Measurements from ENCODE around the gene SMIM23.

The SMIM23 gene

GRCh38 chr5:171785517-171785916 is at the start of gene SMIM23:
Gene SMIM23, plus strand, starts transcription at chr5:171785817. Its CDS starts 55 bp downstream, at chr5:171785872.
- DNase-seq (ENCODE audit: low spot score), result no peak

GRCh38 chr5:171736976-171737891 is 48.4 kb upstream of the SMIM23 start:
- DNase-seq (ENCODE audit: low spot score), result no peak

DNA sequence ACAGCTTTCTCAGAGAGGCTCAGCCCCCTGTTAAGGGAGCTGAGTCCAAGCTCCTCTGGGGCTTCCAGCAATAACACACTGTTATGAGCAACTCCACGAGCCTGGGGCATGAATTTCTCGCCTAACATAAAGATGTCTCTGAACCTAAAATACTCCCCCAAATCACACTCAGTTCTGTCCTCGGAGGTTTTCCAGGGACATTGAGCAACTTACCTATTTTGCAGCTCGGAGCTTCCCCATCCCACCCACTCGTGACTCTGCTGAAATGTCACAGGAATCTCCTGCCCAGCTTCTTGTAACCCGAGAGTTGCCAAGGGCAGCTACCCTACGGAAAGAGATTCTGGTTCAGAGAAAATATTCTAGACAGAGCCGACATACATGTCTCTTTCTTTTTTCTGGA is 47.1 kb upstream of the SMIM23 start:
- no peak for DNase-seq (ENCODE audit: low spot score)

- DNase-seq (ENCODE audit: low spot score), result no peak
These were observed 46.3 kb upstream of the SMIM23 start for GRCh38 chr5:171739271-171739670.

DNA sequence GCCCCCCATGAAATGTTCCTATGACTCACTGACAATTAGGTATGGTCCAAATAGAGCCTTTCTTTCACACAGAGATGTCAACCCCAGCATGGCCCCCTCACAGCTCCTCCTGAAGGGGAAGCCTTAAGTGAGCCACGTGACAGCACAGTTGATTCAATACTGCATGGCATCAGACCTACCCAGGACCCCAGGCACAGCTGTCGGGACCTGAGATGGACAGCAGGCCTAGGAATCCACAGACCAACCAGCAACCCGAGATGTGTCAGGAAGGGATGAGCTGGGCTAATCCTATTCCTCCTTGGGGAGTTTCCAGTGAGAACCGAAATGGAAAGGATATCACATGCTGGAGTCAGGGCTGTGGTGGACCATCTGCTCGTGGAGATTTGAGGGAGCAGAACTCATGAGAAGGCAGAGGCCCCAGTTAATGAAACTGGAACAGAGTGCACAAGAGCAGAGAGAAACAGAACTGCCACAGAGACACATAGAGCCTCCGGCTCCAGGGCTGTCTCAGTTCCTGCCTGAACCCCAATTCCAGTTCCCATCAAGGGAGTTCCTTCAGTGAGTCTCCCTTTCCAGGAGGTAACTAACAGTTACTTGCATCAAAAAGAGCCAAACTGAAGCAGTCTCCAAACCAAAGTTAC is 42.1 kb upstream of the SMIM23 start:
- DNase-seq (ENCODE audit: low spot score), result no peak

GRCh38 chr5:171744264-171744663 is 41.4 kb upstream of the SMIM23 start:
- no peak for DNase-seq (ENCODE audit: low spot score)

DNA sequence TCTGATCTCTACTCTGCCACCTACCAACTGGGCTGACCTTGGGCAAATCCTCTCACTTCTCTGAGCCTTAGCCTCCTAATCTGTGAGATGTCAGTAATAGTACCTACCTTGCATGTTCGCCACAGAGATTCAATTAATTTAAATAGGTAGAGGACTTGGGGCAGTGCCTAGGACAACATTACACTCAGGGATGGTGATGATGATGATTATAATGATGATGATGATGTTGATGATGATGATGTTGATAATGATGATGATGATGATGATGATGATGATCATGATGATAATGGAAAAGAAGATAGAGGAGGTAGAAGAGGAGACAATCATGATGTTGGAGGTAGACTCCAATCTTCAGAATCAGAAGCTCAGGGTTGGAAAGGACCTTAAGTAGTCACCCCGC is 40.7 kb upstream of the SMIM23 start:
- DNase-seq (ENCODE audit: low spot score), result no peak

DNA sequence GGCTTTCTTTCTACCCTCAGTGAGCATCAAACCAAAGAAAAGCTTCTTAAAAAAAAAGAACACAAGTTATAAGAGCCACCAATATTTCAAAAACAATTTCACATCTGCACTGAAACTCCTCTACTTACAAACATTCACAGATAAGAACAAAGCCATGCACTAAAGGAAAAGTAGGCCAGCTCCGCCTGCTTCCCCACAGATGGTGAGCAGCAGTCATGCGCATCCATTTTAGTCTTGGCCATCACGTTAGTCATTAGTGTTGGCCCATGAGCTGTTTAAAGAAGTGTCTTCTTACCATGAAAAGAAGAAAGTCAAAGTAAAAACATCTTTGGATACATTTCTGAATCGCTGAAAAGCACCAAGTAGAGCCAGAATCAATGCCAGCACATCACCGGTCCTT is 40.0 kb upstream of the SMIM23 start:
- no peak for DNase-seq (ENCODE audit: low spot score)

DNA sequence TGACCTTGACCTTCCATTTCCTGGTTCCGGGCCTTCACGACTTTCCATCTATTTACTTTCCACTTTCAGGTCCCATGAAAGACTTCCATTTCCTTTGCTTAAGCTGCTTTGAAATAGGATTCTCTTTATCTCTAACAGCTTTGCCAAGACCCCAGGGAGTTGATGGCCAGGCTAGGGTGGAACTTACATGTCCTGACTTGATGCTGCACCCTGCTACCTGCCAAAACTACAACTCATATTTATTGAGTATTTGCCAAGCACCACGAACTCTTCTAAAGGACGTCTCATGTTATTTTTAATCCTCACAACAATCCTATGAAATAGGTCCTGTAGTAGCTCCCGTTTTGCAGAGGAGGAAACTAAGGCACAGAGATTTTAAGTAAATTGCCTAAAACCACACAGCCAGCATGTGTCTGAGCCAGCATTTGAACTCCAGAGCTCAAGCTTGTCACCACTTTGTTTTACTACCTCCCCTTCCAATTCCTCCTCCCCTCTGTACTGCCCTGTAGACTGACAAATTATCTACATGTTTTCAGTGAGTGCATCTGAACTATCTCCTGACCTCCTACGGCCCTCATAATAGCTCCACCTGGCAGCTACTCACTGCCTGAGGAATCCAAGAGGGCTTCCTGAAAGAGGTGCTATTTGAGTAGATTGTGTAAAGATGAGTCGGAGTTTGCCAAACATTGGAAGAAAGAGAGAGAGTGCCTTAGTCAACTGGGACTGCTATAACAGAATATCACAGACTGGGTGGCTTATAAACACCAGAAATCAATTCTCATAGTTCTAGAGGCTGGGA is 38.4 kb upstream of the SMIM23 start:
- DNase-seq (ENCODE audit: low spot score), result no peak

- DNase-seq (ENCODE audit: low spot score), result no peak
These were observed 36.9 kb upstream of the SMIM23 start for GRCh38 chr5:171748720-171749119.

- no peak for DNase-seq (ENCODE audit: low spot score)
These were observed 36.3 kb upstream of the SMIM23 start for GRCh38 chr5:171749365-171749764.

DNA sequence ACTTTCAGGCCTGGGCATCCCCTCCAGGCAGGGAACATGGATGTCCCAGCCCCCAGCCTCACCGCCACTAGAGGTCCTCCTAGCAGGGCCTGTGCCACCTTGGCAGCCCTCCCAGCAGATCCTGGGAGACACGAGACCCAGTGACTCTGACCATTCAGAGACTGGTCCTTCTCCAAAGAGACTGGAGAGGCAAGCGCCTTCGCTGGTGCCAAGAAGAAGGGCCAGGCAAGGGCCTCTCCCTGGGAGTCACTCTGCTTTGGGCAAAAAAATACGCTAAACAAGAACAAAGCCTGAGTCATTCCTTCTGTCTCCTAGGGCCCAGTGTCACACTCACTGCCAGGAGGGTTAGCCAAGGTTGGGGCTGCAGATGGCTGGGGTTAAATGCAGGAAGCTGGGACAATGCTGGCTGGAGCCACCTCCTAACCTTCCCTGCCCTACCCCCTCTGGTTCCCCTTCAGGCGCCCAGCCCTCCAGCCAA is 35.3 kb upstream of the SMIM23 start:
- DNase-seq (ENCODE audit: low spot score), result no peak

GRCh38 chr5:171755354-171755821 is 30.2 kb upstream of the SMIM23 start:
- no peak for DNase-seq (ENCODE audit: low spot score)

DNA sequence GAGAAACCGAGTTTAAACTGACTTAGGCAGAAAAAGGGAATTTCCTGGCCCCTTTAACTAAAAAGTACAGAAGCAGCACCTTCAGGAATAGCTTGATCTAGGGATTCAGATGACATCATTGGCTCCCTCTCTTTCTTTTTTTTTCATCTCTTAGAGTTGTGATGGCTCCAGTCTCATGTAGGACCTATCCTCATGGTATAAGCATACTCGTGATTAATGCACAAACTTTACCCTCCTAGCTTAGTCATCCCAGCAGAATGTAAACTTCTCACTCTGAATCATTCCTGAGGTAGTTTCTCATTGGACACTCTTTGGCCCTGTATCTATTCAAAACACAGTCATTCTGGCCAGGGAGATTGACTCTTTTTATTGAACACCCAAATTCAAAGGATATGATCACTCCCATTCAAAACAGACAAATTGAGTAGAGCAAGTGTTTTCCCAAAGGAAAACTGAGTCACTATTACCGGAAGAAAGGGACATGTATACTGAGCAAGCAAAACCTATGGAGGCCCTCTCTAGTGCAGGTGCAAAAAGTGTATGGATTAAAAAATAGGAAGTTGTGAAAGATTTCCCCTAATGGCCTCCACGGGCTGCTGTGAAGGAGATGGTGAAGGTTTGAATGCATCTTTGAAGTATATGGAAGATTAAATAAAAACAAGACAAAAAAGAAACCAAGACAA is 27.6 kb upstream of the SMIM23 start:
- no peak for DNase-seq (ENCODE audit: low spot score)

DNA sequence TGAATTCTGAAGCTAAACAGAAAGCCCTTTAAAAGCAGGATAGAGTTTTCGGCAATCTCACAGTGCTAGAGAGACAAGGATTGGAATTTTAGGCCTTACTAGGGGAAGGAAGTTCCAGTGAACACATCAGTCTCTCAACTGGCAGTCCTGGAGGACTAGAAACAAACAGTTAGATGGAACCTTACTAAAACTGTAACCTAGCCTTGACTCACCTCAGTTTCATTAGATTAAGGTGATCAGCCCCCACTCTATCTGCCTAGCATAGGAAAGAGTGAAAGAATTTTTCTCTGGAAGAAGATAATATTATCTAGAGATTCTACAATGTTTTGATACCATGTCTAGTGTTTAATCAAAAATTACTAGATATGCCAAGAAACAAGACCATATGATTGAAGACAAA is 25.8 kb upstream of the SMIM23 start:
- DNase-seq (ENCODE audit: low spot score), result no peak

DNA sequence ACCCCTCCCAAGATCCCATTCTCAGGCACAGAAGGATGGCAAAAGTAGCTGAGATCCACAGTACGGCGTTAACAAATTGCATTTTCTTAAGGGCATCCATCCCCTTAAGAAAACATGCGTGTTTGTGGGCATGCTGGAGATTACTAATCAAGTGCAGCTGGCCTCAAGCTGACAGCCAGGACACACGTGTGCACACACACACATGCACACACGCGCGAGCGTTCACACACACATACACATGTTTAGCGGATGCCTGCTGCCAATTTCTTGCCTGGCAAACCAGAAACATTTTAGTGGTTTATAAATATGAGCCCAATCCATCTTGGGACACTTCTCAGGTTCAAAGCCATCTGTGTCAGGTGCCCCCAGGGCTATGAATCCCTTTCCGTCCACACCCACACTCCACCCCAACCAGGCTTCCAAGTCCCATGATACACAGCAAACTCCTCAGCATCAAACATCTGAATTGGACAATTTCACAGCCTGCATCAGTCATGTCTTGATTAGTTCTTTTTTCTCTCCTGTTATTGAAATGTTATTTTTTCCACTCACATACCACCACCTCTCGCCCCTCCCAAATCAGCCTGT is 23.5 kb upstream of the SMIM23 start:
- no peak for DNase-seq (ENCODE audit: low spot score)

GRCh38 chr5:171762903-171763302 is 22.7 kb upstream of the SMIM23 start:
- no peak for DNase-seq (ENCODE audit: low spot score)

- no peak for DNase-seq (ENCODE audit: low spot score)
These were observed 21.4 kb upstream of the SMIM23 start for GRCh38 chr5:171764265-171764664.

- no peak for DNase-seq (ENCODE audit: low spot score)
These were observed 18.7 kb upstream of the SMIM23 start for GRCh38 chr5:171766875-171767274.

GRCh38 chr5:171770153-171770552 is 15.5 kb upstream of the SMIM23 start:
- DNase-seq (ENCODE audit: low spot score), result no peak

DNA sequence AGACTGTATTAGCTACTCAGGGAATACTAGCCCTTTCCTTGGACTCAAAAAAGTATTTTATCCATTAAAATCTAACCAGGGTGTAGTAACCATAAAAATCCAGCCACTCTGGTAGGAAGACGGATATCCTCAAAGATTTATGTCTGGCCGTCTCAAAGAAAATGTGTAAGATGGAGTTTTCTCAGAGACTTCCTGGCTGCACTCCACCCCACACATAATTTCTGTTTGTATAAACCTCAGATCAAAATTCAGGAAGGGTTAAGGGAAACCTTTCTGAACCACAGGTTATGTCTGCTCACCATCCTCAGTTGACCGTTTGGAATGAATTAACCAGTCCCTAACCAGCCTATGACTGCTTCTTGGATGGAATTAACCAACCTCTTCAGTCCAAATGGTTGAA is 13.8 kb upstream of the SMIM23 start:
- DNase-seq (ENCODE audit: low spot score), result no peak

Data from CD4-positive, alpha-beta T cell treated with Interleukin-15 for 4 hours (primary cell).